HL-60 (cell line): Measurements from ENCODE around the gene AVEN.

ENCODE experiments used
- DNase-seq, 2 experiments: peaks; one replicate each; pipeline ENCODE4 v3.0.0-alpha.2; 2010 to 2020; ENCODE audit warnings: low read depth in 1 of 2, low spot score in 1 of 2
- H3K27ac ChIP-seq: fragments of 250-450 bp; sonication (Bioruptor Pico); replicated peaks from 2 replicates; pipeline ENCODE4 v1.5.1; 2020; ENCODE audit warnings: mild to moderate bottlenecking, moderate library complexity
- H3K27me3 ChIP-seq: fragments of 250-450 bp; sonication (Bioruptor Pico); 2 replicates; pipeline ENCODE4 v1.5.1; 2021; ENCODE audit warnings: mild to moderate bottlenecking, moderate library complexity; ENCODE audit not compliant: insufficient read depth, poor library complexity, severe bottlenecking
- H3K4me3 ChIP-seq: replicated peaks from 2 replicates; pipeline ENCODE4 v1.5.1; 2011; ENCODE audit warnings: mild to moderate bottlenecking, control low read depth, low read length; ENCODE audit not compliant: insufficient read depth
- GABPA ChIP-seq: IDR thresholded peaks from 2 replicates; pipeline ENCODE4 v1.6.1; 2012; ENCODE audit warnings: low read depth
- POLR2AphosphoS5 ChIP-seq: IDR thresholded peaks from 2 replicates; pipeline ENCODE4 v1.6.1; 2012; ENCODE audit warnings: low read depth
- SPI1 ChIP-seq: IDR thresholded peaks from 2 replicates; pipeline ENCODE4 v1.6.1; 2012; ENCODE audit warnings: low read depth, mild to moderate bottlenecking, borderline replicate concordance
- TF ChIP-seq, protein P1 (sequence below): IDR thresholded peaks from one replicate; pipeline ENCODE4 v1.5.1; 2011; ENCODE audit warnings: low read length, control low read depth, inconsistent platforms; ENCODE audit not compliant: insufficient read depth
- TF ChIP-seq, protein P2 (sequence below): IDR thresholded peaks from 2 replicates; pipeline ENCODE4 v1.6.1; 2012; ENCODE audit warnings: low read depth; ENCODE audit not compliant: insufficient replicate concordance

Gene AVEN

DNA sequence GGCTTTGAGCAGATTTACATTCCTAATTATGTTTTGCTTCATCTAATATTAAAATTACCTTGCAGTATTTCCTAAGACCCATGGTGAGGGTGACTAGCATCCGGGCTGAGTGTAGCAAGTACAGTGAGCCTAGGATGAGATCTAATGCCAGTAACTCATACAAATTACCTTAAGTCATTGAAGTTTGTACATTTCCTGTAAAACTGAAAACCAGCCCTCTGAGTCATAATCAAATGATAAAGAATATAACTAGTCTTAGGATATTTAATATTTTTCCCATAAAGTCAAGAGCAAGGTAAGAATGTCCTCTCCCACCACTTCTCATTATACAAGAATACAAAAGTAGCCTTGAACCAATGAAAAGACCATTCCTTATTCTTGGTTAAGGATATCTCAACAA is 125.5 kb downstream of the AVEN start:
- no peak overlapping the region for H3K27ac ChIP-seq
- no peaks in the 10 kb centered on the region for H3K27me3 ChIP-seq
- TF ChIP-seq SPI1 (no peak), POLR2AphosphoS5 (no peak), GABPA (no peak)
- TF ChIP-seq, protein P1, sequence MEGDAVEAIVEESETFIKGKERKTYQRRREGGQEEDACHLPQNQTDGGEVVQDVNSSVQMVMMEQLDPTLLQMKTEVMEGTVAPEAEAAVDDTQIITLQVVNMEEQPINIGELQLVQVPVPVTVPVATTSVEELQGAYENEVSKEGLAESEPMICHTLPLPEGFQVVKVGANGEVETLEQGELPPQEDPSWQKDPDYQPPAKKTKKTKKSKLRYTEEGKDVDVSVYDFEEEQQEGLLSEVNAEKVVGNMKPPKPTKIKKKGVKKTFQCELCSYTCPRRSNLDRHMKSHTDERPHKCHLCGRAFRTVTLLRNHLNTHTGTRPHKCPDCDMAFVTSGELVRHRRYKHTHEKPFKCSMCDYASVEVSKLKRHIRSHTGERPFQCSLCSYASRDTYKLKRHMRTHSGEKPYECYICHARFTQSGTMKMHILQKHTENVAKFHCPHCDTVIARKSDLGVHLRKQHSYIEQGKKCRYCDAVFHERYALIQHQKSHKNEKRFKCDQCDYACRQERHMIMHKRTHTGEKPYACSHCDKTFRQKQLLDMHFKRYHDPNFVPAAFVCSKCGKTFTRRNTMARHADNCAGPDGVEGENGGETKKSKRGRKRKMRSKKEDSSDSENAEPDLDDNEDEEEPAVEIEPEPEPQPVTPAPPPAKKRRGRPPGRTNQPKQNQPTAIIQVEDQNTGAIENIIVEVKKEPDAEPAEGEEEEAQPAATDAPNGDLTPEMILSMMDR, result no peak
- TF ChIP-seq, protein P2, sequence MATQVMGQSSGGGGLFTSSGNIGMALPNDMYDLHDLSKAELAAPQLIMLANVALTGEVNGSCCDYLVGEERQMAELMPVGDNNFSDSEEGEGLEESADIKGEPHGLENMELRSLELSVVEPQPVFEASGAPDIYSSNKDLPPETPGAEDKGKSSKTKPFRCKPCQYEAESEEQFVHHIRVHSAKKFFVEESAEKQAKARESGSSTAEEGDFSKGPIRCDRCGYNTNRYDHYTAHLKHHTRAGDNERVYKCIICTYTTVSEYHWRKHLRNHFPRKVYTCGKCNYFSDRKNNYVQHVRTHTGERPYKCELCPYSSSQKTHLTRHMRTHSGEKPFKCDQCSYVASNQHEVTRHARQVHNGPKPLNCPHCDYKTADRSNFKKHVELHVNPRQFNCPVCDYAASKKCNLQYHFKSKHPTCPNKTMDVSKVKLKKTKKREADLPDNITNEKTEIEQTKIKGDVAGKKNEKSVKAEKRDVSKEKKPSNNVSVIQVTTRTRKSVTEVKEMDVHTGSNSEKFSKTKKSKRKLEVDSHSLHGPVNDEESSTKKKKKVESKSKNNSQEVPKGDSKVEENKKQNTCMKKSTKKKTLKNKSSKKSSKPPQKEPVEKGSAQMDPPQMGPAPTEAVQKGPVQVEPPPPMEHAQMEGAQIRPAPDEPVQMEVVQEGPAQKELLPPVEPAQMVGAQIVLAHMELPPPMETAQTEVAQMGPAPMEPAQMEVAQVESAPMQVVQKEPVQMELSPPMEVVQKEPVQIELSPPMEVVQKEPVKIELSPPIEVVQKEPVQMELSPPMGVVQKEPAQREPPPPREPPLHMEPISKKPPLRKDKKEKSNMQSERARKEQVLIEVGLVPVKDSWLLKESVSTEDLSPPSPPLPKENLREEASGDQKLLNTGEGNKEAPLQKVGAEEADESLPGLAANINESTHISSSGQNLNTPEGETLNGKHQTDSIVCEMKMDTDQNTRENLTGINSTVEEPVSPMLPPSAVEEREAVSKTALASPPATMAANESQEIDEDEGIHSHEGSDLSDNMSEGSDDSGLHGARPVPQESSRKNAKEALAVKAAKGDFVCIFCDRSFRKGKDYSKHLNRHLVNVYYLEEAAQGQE, result no peak
- no peak overlapping the region for H3K4me3 ChIP-seq
- no peak for DNase-seq

DNA sequence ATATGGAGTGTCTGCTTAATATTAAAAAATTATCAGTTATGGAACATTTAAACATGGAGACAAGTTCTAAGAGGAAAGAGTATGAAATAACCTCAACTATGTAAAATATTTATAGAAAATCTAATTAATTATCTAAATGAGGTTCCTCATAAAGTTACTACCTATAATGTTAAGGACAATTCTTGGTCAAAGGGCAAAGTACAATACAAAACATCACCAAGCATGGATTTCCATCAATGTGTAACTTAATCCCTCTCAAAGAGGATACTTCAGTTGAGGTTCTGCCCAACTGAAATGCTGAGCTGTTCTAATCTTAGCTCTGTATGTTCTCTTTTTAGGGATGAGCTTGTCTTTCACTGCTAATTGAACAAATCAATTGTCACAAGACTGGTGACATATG is 126.7 kb downstream of the AVEN start:
- TF ChIP-seq SPI1, result no peak
- TF ChIP-seq GABPA, result no peak
- TF ChIP-seq, protein P1, result no peak
- TF ChIP-seq, protein P2, result no peak
- TF ChIP-seq POLR2AphosphoS5, result no peak
- DNase-seq, result no peak
- Histone ChIP-seq H3K27ac (no peak overlapping the region), H3K27me3 (no peaks in the 10 kb centered on the region), H3K4me3 (no peak overlapping the region)

DNA sequence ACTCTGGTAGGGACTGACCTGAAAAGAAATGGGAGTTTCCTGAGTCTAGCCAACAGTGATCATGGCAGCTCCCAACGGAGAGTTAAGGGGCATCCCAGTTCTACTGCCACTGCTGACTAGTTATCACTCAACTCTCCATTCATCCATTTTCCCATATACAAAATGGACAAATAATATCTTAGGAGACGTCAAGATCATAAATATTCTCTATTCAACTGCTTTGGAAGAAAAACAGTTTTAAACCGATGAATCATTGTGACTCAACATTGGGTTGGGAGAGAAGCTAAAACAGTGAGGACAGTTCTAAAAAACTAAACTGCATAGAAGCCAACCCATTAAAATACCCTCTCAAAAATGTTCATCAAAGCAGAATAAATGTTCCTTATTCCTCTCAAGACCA is 128.3 kb downstream of the AVEN start:
- H3K27ac ChIP-seq, result no peak overlapping the region
- TF ChIP-seq, protein P1, result no peak
- TF ChIP-seq POLR2AphosphoS5 (no peak), GABPA (no peak), SPI1 (no peak)
- TF ChIP-seq, protein P2, result no peak
- no peaks in the 10 kb centered on the region for H3K27me3 ChIP-seq
- no peak for DNase-seq
- H3K4me3 ChIP-seq, result no peak overlapping the region
